Measurements from ENCODE around the gene NFE2L2. TPM values are rescaled to one million over a fixed set of nuclear protein-coding genes. Genes with fewer than 3 reads are reported as not detected.
"Not testable (repeated sequence)": the region's sequence is repeated elsewhere in the genome, so short reads cannot be mapped to it uniquely, and the experiment has no call there.

NFE2L2 gene
- total and polyA plus RNA-seq, 8 donors, result 76.0 to 104 (median 88.7) TPM

GRCh38 chr2:177250461-177250860 lies 14.1 kb downstream of the NFE2L2 start:
- intact Hi-C loops (cut with DNase I), result no loop called here
- Histone ChIP-seq H3K4me1 (peaks cover 34 to 96% of the 10 kb centered on the region in 2 donors), H3K4me3 (no peak overlapping the region), H3K36me3 (no peaks in the 10 kb centered on the region), H3K27ac (peak overlapping the region in 1 of 2 donors; percentile 85), H3K27me3 (no peaks in the 10 kb centered on the region), H3K9me3 (no peaks in the 10 kb centered on the region)
- DNase-seq, result no peak
- ATAC-seq, result no peak
- TF ChIP-seq CTCF (IDR thresholded peaks at IDR 0.05), result no peak

GRCh38 chr2:177249038-177249437 lies 15.5 kb downstream of the NFE2L2 start:
- intact Hi-C loops (cut with DNase I), result no loop called here
- ATAC-seq, result no peak
- peaks cover 26 to 96% of the 10 kb centered on the region in 2 donors for H3K4me1 ChIP-seq

GRCh38 chr2:177247693-177248262 lies 16.7 kb downstream of the NFE2L2 start:
- Histone ChIP-seq H3K4me3 (no peak overlapping the region), H3K27me3 (no peaks in the 10 kb centered on the region), H3K4me1 (peaks cover 31 to 96% of the 10 kb centered on the region in 2 donors), H3K27ac (no peak overlapping the region), H3K9me3 (no peaks in the 10 kb centered on the region), H3K36me3 (no peaks in the 10 kb centered on the region)
- intact Hi-C loops (cut with DNase I), result no loop called here
- DNase-seq (no peak), ATAC-seq (no peak)
- no peak for TF ChIP-seq CTCF (IDR thresholded peaks at IDR 0.05)

More at GRCh38 chr2:177249038-177249437, 15.5 kb downstream of the NFE2L2 start:
- DNase-seq, result no peak
- H3K9me3 ChIP-seq, result no peaks in the 10 kb centered on the region
- no peaks in the 10 kb centered on the region for H3K36me3 ChIP-seq
- no peaks in the 10 kb centered on the region for H3K27me3 ChIP-seq
- no peak overlapping the region for H3K27ac ChIP-seq
- no peak for TF ChIP-seq CTCF (IDR thresholded peaks at IDR 0.05)
- no peak overlapping the region for H3K4me3 ChIP-seq

GRCh38 chr2:177246523-177247030 lies 17.9 kb downstream of the NFE2L2 start:
- Histone ChIP-seq H3K4me1 (peaks cover 26 to 96% of the 10 kb centered on the region in 2 donors), H3K27ac (peak overlapping the region in 1 of 2 donors; percentile 59)
- intact Hi-C loops (cut with DNase I), result not testable (repeated sequence)

GRCh38 chr2:177246000-177246399 lies 18.5 kb downstream of the NFE2L2 start:
- Histone ChIP-seq H3K4me3 (no peak overlapping the region), H3K9me3 (no peaks in the 10 kb centered on the region), H3K36me3 (no peaks in the 10 kb centered on the region), H3K27ac (peak overlapping the region; percentile 58 to 59), H3K27me3 (no peaks in the 10 kb centered on the region), H3K4me1 (peaks cover 31 to 96% of the 10 kb centered on the region in 2 donors)
- no peak for ATAC-seq
- TF ChIP-seq CTCF (IDR thresholded peaks at IDR 0.05), result no peak
- intact Hi-C loops (cut with DNase I), result no loop called here
- no peak for DNase-seq

More at GRCh38 chr2:177246523-177247030, 17.9 kb downstream of the NFE2L2 start:
- not testable (repeated sequence) for DNase-seq, H3K4me3 ChIP-seq, ATAC-seq, H3K36me3 ChIP-seq, H3K9me3 ChIP-seq, H3K27me3 ChIP-seq
